Measurements from ENCODE around the gene PDP2. TPM values are rescaled to one million over a fixed set of nuclear protein-coding genes. Genes with fewer than 3 reads are reported as not detected.

Gene PDP2
- total RNA-seq, 1 experiment from 2014 or later: 21.5 TPM

DNA sequence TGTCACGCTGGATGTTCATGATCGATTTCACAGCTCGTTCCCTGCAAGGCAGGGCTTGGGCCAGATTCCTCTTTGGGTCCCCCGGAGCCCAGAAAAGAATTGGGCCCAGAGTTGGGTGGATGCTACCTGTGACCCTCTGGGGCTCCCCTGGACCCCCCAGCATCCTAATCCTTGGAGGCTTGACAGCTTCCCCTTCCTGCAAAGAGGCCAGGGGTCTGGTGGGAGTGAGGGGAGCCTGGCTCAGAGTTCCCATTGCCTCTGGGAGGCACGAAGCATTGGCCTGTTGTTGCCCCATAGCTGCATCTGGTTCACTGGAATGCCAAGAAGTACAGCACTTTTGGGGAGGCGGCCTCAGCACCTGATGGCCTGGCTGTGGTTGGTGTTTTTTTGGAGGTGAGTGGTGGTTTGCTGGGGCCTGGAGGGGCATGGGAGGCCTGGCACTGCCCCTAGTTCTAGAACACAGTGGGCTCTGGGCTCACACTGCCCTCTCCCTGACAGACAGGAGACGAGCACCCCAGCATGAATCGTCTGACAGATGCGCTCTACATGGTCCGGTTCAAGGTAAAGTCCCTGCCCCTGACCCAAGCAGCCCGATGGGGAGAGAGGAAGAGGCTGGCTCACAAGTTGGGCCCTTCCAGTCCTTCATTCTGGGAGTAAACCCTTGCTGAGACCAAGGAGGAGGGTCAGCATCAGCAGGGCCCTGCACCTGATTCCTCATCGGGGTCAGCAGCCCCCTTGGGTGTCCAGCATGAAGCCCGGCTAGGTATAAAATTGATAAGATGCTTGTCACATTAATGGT, 28.9 kb upstream of the PDP2 start:
- no peaks in the 10 kb centered on the region for H3K36me3 Mint-ChIP-seq (ENCODE audit: insufficient read depth, unreplicated experiment)
- intact Hi-C loops (cut with micrococcal nuclease): no loop called here
- no TSS peak for BruUV-seq (replicated peaks)
- H3K9me3 Mint-ChIP-seq (ENCODE audit: unreplicated experiment): no peaks in the 10 kb centered on the region
- H3K4me1 Mint-ChIP-seq (ENCODE audit: insufficient read depth, unreplicated experiment): no peaks in the 10 kb centered on the region
- POLR2A ChIA-PET: interaction anchor here (0.9 kb wide), 1 partner anchor 67 kb away, joined by 3 read pairs; no protein-coding TSS in a partner anchor
- no peak overlapping the region for H3K4me3 Mint-ChIP-seq (ENCODE audit: unreplicated experiment)
- H3K27ac Mint-ChIP-seq (ENCODE audit: low read depth, unreplicated experiment): no peak overlapping the region
- CTCF ChIA-PET: interaction anchor here (0.6 to 1.1 kb wide), 4 partner anchors 8 to 21 kb away, joined by 3 to 6 read pairs (median 4); partner anchors contain the start of gene NAE1
- TF ChIP-seq CTCF (IDR thresholded peaks at IDR 0.05; ENCODE audit: unreplicated experiment): no peak
- H3K27me3 Mint-ChIP-seq (ENCODE audit: insufficient read depth, unreplicated experiment): no peaks in the 10 kb centered on the region
- DNase-seq (ENCODE audit: unreplicated experiment): no peak

GRCh38 chr16:66853261-66854139, 26.8 kb upstream of the PDP2 start:
- intact Hi-C loops (cut with micrococcal nuclease): no loop called here
- CTCF ChIA-PET: interaction anchor here (0.5 to 3.3 kb wide), 4 partner anchors 23 to 99 kb away, joined by 3 to 16 read pairs (median 4); partner anchors contain the start of gene NAE1
- DNase-seq (ENCODE audit: unreplicated experiment): no peak
- Mint-ChIP-seq H3K4me1 (ENCODE audit: insufficient read depth, unreplicated experiment) (no peaks in the 10 kb centered on the region), H3K27me3 (ENCODE audit: insufficient read depth, unreplicated experiment) (no peaks in the 10 kb centered on the region), H3K9me3 (ENCODE audit: unreplicated experiment) (no peaks in the 10 kb centered on the region), H3K36me3 (ENCODE audit: insufficient read depth, unreplicated experiment) (no peaks in the 10 kb centered on the region), H3K27ac (ENCODE audit: low read depth, unreplicated experiment) (no peak overlapping the region), H3K4me3 (ENCODE audit: unreplicated experiment) (no peak overlapping the region)
- no TSS peak for BruUV-seq (replicated peaks)
- POLR2A ChIA-PET: no interaction called here
- no peak for TF ChIP-seq CTCF (IDR thresholded peaks at IDR 0.05; ENCODE audit: unreplicated experiment)

DNA sequence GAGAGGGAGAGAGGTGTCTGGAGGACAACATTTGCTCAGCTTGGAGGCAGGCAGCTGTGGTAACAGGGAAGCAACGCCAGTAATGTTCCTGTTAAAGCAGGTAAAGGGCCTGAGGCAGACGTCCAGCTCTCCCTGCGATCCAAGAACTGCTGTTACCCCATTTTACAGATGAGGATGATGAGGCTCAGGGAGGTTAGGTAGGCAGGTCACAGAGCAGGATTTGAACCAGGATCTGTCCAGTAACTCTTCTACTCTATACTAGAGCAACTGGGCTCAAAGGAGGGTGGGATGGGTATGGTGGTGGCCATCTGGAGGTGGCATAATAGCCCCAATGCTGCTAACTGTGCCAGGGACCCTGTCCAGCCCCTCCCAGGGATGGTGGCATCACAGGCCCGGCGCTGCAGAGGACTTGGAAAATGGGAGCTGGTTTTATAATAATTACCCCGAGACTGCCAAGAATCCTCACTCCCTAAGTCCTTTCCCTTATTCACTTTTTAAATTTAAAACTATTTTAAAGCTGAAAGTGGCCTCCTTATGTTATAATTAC, 24.1 kb upstream of the PDP2 start:
- no peak for TF ChIP-seq CTCF (IDR thresholded peaks at IDR 0.05; ENCODE audit: unreplicated experiment)
- no peaks in the 10 kb centered on the region for H3K27me3 Mint-ChIP-seq (ENCODE audit: insufficient read depth, unreplicated experiment)
- H3K4me1 Mint-ChIP-seq (ENCODE audit: insufficient read depth, unreplicated experiment): peaks cover 5% of the 10 kb centered on the region
- H3K27ac Mint-ChIP-seq (ENCODE audit: low read depth, unreplicated experiment): no peak overlapping the region
- ChIA-PET CTCF (interaction anchor here (0.6 to 5.4 kb wide), 3 partner anchors 12 to 713 kb away, joined by 3 to 43 read pairs (median 9); partner anchors contain the start of gene NAE1), POLR2A (interaction anchor here (1.2 kb wide), 1 partner anchor 9 kb away, joined by 3 read pairs; no protein-coding TSS in a partner anchor)
- H3K36me3 Mint-ChIP-seq (ENCODE audit: insufficient read depth, unreplicated experiment): no peaks in the 10 kb centered on the region
- H3K4me3 Mint-ChIP-seq (ENCODE audit: unreplicated experiment): no peak overlapping the region
- DNase-seq (ENCODE audit: unreplicated experiment): no peak
- BruUV-seq (replicated peaks): no TSS peak
- intact Hi-C loops (cut with micrococcal nuclease): no loop called here
- no peaks in the 10 kb centered on the region for H3K9me3 Mint-ChIP-seq (ENCODE audit: unreplicated experiment)

All from MCF 10A (cell line).